Neuronal stem cell (in vitro differentiated cells): ENCODE measurements around the gene VWA5B2.
A peak's percentile ranks its signal among the peaks of the same experiment; 100 is the strongest.

Experiments
- DNase-seq: peaks from one replicate; pipeline ENCODE4 v3.0.0-alpha.2; 2013; ENCODE audit warnings: low spot score
- H2AFZ ChIP-seq: one replicate; pipeline ENCODE4 v1.6.1; 2013; ENCODE audit warnings: mild to moderate bottlenecking, low read length, inconsistent platforms
- H2AK5ac ChIP-seq: 2 replicates; pipeline ENCODE4 v1.6.1; 2013; ENCODE audit warnings: low read depth, mild to moderate bottlenecking, inconsistent platforms, low read length, moderate library complexity, mixed read lengths
- H2BK120ac ChIP-seq: 2 replicates; pipeline ENCODE4 v1.6.1; 2013; ENCODE audit warnings: low read depth, mild to moderate bottlenecking, inconsistent platforms, low read length, moderate library complexity, mixed read lengths
- H2BK12ac ChIP-seq: one replicate; pipeline ENCODE4 v1.6.1; 2013; ENCODE audit warnings: low read length, inconsistent platforms
- H2BK15ac ChIP-seq: 2 replicates; pipeline ENCODE4 v1.6.1; 2013; ENCODE audit warnings: mild to moderate bottlenecking, low read length, inconsistent platforms, mixed read lengths
- H2BK5ac ChIP-seq: one replicate; pipeline ENCODE4 v1.6.1; 2013; ENCODE audit warnings: inconsistent platforms, mild to moderate bottlenecking, low read length, moderate library complexity
- H3K14ac ChIP-seq: one replicate; pipeline ENCODE4 v1.6.1; 2013; ENCODE audit warnings: low read length, inconsistent platforms
- H3K18ac ChIP-seq: 2 replicates; pipeline ENCODE4 v1.6.1; 2013; ENCODE audit warnings: low read length, inconsistent platforms
- H3K23ac ChIP-seq: 2 replicates; pipeline ENCODE4 v1.6.1; 2013; ENCODE audit warnings: low read depth, mild to moderate bottlenecking, mixed read lengths, low read length, inconsistent platforms; ENCODE audit not compliant: poor library complexity
- H3K27ac ChIP-seq: replicated peaks from 3 replicates; pipeline ENCODE4 v1.5.1; 2013; ENCODE audit warnings: low read length, inconsistent platforms
- H3K27me3 ChIP-seq, 3 experiments: 2 replicates each; pipeline ENCODE4 v1.6.1; 2013; ENCODE audit warnings: low read length in 3 of 3, mild to moderate bottlenecking in 2 of 3, inconsistent platforms in 1 of 3, low read depth in 1 of 3, mixed read lengths in 1 of 3, moderate library complexity in 1 of 3; ENCODE audit not compliant: control insufficient read depth in 3 of 3, insufficient read depth in 3 of 3
- H3K36me3 ChIP-seq, 2 donors: replicated peaks in 1 of 2; 2 replicates each; pipeline ENCODE4 v1.6.1; 2013; ENCODE audit warnings: low read length in 2 of 2; ENCODE audit not compliant: control insufficient read depth in 2 of 2, insufficient read depth in 2 of 2
- H3K4ac ChIP-seq: 2 replicates; pipeline ENCODE4 v1.6.1; 2013; ENCODE audit warnings: inconsistent platforms, mild to moderate bottlenecking, low read length, moderate library complexity
- H3K4me1 ChIP-seq, 2 donors: 1 replicate in 1 of 2; 2 replicates in 1 of 2; pipeline ENCODE4 v1.6.1; 2013; ENCODE audit warnings: low read length in 2 of 2, low read depth in 1 of 2; ENCODE audit not compliant: control insufficient read depth in 2 of 2, insufficient read depth in 1 of 2
- H3K4me2 ChIP-seq: one replicate; pipeline ENCODE4 v1.6.1; 2013; ENCODE audit warnings: mild to moderate bottlenecking, low read length, inconsistent platforms; ENCODE audit not compliant: insufficient read depth, poor library complexity, severe bottlenecking
- H3K4me3 ChIP-seq, 2 donors: 2 replicates each; pipeline ENCODE4 v1.5.1; 2013; ENCODE audit warnings: low read length in 2 of 2, mild to moderate bottlenecking in 2 of 2, inconsistent platforms in 1 of 2, moderate library complexity in 1 of 2
- H3K79me1 ChIP-seq: one replicate; pipeline ENCODE4 v1.6.1; 2013; ENCODE audit warnings: low read depth, mild to moderate bottlenecking, inconsistent platforms, low read length, moderate library complexity
- H3K9ac ChIP-seq: one replicate; pipeline ENCODE4 v1.6.1; 2013; ENCODE audit warnings: mild to moderate bottlenecking, low read depth, low read length, inconsistent platforms; ENCODE audit not compliant: poor library complexity
- H3K9me3 ChIP-seq, 2 donors: replicated peaks in 1 of 2; 2 replicates each; pipeline versions ENCODE3 to v1.6.1; 2013; ENCODE audit warnings: low read length in 2 of 2, mild to moderate bottlenecking in 2 of 2, inconsistent platforms in 1 of 2, low read depth in 1 of 2, mixed read lengths in 1 of 2, moderate library complexity in 1 of 2; ENCODE audit not compliant: control insufficient read depth in 2 of 2, insufficient read depth in 1 of 2
- H4K8ac ChIP-seq: one replicate; pipeline ENCODE4 v1.6.1; 2013; ENCODE audit warnings: low read depth, mild to moderate bottlenecking, inconsistent platforms, low read length, moderate library complexity
- H4K91ac ChIP-seq: one replicate; pipeline ENCODE4 v1.6.1; 2013; ENCODE audit warnings: low read length, low read depth, mild to moderate bottlenecking, inconsistent platforms; ENCODE audit not compliant: poor library complexity
- WGBS, 2 donors: extraction: QIAGEN DNeasy Blood & Tissue Kit; methylation state at CpG; one replicate each; pipeline ENCODE4 v1.1.7; 2013; ENCODE audit warnings: missing lambda C conversion rate in 2 of 2, mixed read lengths in 1 of 2; ENCODE audit not compliant: insufficient read length in 2 of 2, insufficient replicate concordance in 1 of 2; ENCODE audit errors: extremely low coverage in 2 of 2; 5-methylcytosine and 5-hydroxymethylcytosine counted together
- small RNA-seq: library from polyadenylated mRNA; stranded (forward); fragments of <200 nt; extraction: miRNeasy Mini kit (QIAGEN cat#:217004); gene quantifications from one replicate; pipeline ENCODE3, GENCODE V24; 2013; ENCODE audit not compliant: insufficient read depth

The VWA5B2 gene

GRCh38 chr3:184291044-184291737 is 61.8 kb downstream of the VWA5B2 start:
- peak overlapping the region; percentile 47 for H2BK15ac ChIP-seq
- H2AFZ ChIP-seq, result no peak overlapping the region
- H4K8ac ChIP-seq, result no peak overlapping the region
- H3K4me1 ChIP-seq, result no peaks in the 10 kb centered on the region
- no peaks in the 10 kb centered on the region for H3K9me3 ChIP-seq
- peak overlapping the region; percentile 63 for H2AK5ac ChIP-seq
- no peak overlapping the region for H3K9ac ChIP-seq
- H3K27ac ChIP-seq, result no peak overlapping the region
- H2BK120ac ChIP-seq, result no peak overlapping the region
- no peak overlapping the region for H3K23ac ChIP-seq
- no peak for DNase-seq
- H3K36me3 ChIP-seq, result no peaks in the 10 kb centered on the region
- no peak overlapping the region for H3K4ac ChIP-seq
- H3K14ac ChIP-seq, result peak overlapping the region; percentile 1
- H3K79me1 ChIP-seq, result peaks cover 4% of the 10 kb centered on the region
- H3K4me3 ChIP-seq, result no peak overlapping the region
- H3K27me3 ChIP-seq, result peaks cover 0 to 60% (median 0%) of the 10 kb centered on the region in 3 experiments
- H2BK5ac ChIP-seq, result peak overlapping the region; percentile 53
- H2BK12ac ChIP-seq, result no peak overlapping the region
- no peak overlapping the region for H3K4me2 ChIP-seq
- H4K91ac ChIP-seq, result no peak overlapping the region
- H3K18ac ChIP-seq, result no peak overlapping the region
- WGBS, 2 donors, result no CpG with 5 or more reads among the region's 22 CpGs

Small RNA genes within 50 kb of the gene (small RNA-seq; reads per million reads assigned to genes)
- 2.4 reads per million for gene MIR1224
